Trophoblast cell (in vitro differentiated cells and primary cell): ENCODE data around the gene EPB41L4B. TPM values are rescaled to one million over a fixed set of nuclear protein-coding genes. Genes with fewer than 3 reads are reported as not detected.
"Not testable (repeated sequence)": the region's sequence is repeated elsewhere in the genome, so short reads cannot be mapped to it uniquely, and the experiment has no call there.

Experiments
- DNase-seq, 2 donors: peaks; one replicate each; pipeline ENCODE4 v3.0.0-alpha.2; 2016
- H2AFZ ChIP-seq: 2 replicates; pipeline ENCODE4 v1.6.1; 2013; ENCODE audit warnings: low read length, moderate library complexity, mild to moderate bottlenecking; ENCODE audit not compliant: insufficient read depth, poor library complexity
- H2AK5ac ChIP-seq: 2 replicates; pipeline ENCODE4 v1.6.1; 2013; ENCODE audit warnings: mild to moderate bottlenecking, low read length
- H2BK120ac ChIP-seq: 2 replicates; pipeline ENCODE4 v1.6.1; 2013; ENCODE audit warnings: low read length, mild to moderate bottlenecking, moderate library complexity; ENCODE audit not compliant: insufficient read depth, poor library complexity
- H2BK12ac ChIP-seq: 2 replicates; pipeline ENCODE4 v1.6.1; 2013; ENCODE audit warnings: mild to moderate bottlenecking, low read length, moderate library complexity
- H2BK5ac ChIP-seq: 2 replicates; pipeline ENCODE4 v1.6.1; 2013; ENCODE audit warnings: low read length, low read depth, moderate library complexity, mild to moderate bottlenecking; ENCODE audit not compliant: poor library complexity
- H3K14ac ChIP-seq: 2 replicates; pipeline ENCODE4 v1.6.1; 2013; ENCODE audit warnings: mild to moderate bottlenecking, low read length
- H3K18ac ChIP-seq: 2 replicates; pipeline ENCODE4 v1.6.1; 2013; ENCODE audit warnings: mild to moderate bottlenecking, low read length
- H3K23ac ChIP-seq: 2 replicates; pipeline ENCODE4 v1.6.1; 2013; ENCODE audit warnings: low read length
- H3K27ac ChIP-seq: 2 replicates; pipeline ENCODE4 v1.5.1; 2013; ENCODE audit warnings: low read depth, mild to moderate bottlenecking, inconsistent platforms, low read length, moderate library complexity
- H3K27me3 ChIP-seq: 2 replicates; pipeline ENCODE4 v1.6.1; 2013; ENCODE audit warnings: inconsistent platforms, mild to moderate bottlenecking, low read length, moderate library complexity; ENCODE audit not compliant: insufficient read depth
- H3K36me3 ChIP-seq, 2 experiments: 1 replicate in 1 of 2; 2 replicates in 1 of 2; pipeline ENCODE4 v1.6.1; 2013; ENCODE audit warnings: low read length in 2 of 2, mild to moderate bottlenecking in 2 of 2, moderate library complexity in 1 of 2; ENCODE audit not compliant: insufficient read depth in 2 of 2, control insufficient read depth in 1 of 2
- H3K4ac ChIP-seq: 2 replicates; pipeline ENCODE4 v1.6.1; 2013; ENCODE audit warnings: low read depth, mild to moderate bottlenecking, low read length, moderate library complexity
- H3K4me1 ChIP-seq, 2 experiments: 1 replicate in 1 of 2; 2 replicates in 1 of 2; pipeline ENCODE4 v1.6.1; 2013; ENCODE audit warnings: low read length in 2 of 2, mild to moderate bottlenecking in 2 of 2, moderate library complexity in 1 of 2; ENCODE audit not compliant: insufficient read depth in 2 of 2, control insufficient read depth in 1 of 2
- H3K4me2 ChIP-seq: 2 replicates; pipeline ENCODE4 v1.6.1; 2013; ENCODE audit warnings: inconsistent platforms, mild to moderate bottlenecking, low read length, moderate library complexity
- H3K4me3 ChIP-seq: 2 replicates; pipeline ENCODE4 v1.5.1; 2013; ENCODE audit warnings: mild to moderate bottlenecking, low read depth, low read length, inconsistent platforms
- H3K79me1 ChIP-seq: one replicate; pipeline ENCODE4 v1.6.1; 2013; ENCODE audit warnings: low read length
- H3K79me2 ChIP-seq: 2 replicates; pipeline ENCODE4 v1.6.1; 2013; ENCODE audit warnings: low read length, mild to moderate bottlenecking; ENCODE audit not compliant: control insufficient read depth, insufficient read depth, poor library complexity
- H3K9ac ChIP-seq: 2 replicates; pipeline ENCODE4 v1.6.1; 2013; ENCODE audit warnings: mild to moderate bottlenecking, low read length
- H3K9me3 ChIP-seq: 2 replicates; pipeline ENCODE4 v1.6.1; 2013; ENCODE audit warnings: low read depth, mild to moderate bottlenecking, control low read depth, inconsistent platforms, low read length; ENCODE audit not compliant: insufficient read depth
- H4K12ac ChIP-seq: 2 replicates; pipeline ENCODE4 v1.6.1; 2013; ENCODE audit warnings: low read depth, mild to moderate bottlenecking, low read length, moderate library complexity
- H4K8ac ChIP-seq: 2 replicates; pipeline ENCODE4 v1.6.1; 2013; ENCODE audit warnings: low read depth, mild to moderate bottlenecking, low read length, moderate library complexity
- H4K91ac ChIP-seq: one replicate; pipeline ENCODE4 v1.6.1; 2013; ENCODE audit warnings: low read depth, mild to moderate bottlenecking, low read length, moderate library complexity
- WGBS: extraction: QIAGEN DNeasy Blood & Tissue Kit; methylation state at CpG from one replicate; pipeline ENCODE4 v1.1.7; 2013; ENCODE audit warnings: missing lambda C conversion rate; ENCODE audit not compliant: insufficient read length, insufficient coverage; ENCODE audit errors: extremely low coverage; 5-methylcytosine and 5-hydroxymethylcytosine counted together
- polyA plus RNA-seq: library from polyadenylated mRNA; stranded (reverse); fragments of 200-250 nt; gene quantifications from 2 replicates; pipeline ENCODE4 v1.2.3, GENCODE V29; 2013

Gene EPB41L4B
- polyA plus RNA-seq = 23.7 and 24.0 TPM in 2 replicates

DNA sequence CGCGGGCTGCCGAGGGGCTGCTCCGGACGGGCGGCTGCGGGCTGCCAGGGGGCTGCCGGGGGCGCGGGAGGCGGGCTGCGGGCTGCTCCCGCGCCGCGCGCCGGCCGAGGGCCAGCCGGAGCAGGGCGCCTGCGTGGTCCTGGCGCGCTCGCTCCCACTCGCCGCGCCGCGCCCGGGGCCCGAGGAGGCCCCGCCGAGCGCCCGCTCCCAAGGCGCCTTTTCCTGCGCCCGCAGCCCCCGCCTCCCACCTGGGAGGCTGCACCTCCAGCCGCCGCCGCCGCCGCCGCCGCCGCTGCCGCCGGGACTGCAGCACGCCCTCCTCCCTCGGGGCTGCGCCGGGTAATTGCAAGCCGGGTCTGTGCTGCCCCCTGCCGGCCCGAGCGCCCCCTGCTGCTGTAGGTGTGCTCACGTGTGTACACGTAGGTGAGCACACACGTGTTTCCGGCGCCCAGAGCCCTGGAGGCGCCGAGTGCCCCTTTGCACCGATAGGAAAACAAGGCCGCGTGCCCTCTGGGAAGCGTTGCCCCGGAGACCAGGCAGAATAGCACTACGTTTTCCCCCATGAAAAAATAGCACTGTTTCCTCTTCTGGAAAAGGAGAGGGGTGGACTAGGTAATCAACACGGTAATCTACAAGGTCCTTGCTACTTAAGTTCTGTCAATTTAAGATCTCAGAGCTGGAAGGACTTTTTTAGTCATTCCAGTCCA lies at the start of gene EPB41L4B:
Gene EPB41L4B (minus strand): TSS at position 318 of the 707 bp plus-strand sequence. CDS start 613 bp downstream, outside the sequence.
- DNase-seq = peak; percentile 93 to 97
- Histone ChIP-seq H2BK12ac (peak within 1 kb of the TSS; percentile 23), H3K4ac (peak within 1 kb of the TSS; percentile 93), H3K27me3 (no peaks in the 10 kb centered on the region), H3K9me3 (no peaks in the 10 kb centered on the region), H2AFZ (peak within 1 kb of the TSS; percentile 74), H2AK5ac (no peak within 1 kb of the TSS), H3K27ac (peak within 1 kb of the TSS; percentile 45), H3K4me1 (peaks cover 7 to 19% of the 10 kb centered on the region in 2 experiments), H3K14ac (peak within 1 kb of the TSS; percentile 78), H3K4me2 (peak within 1 kb of the TSS; percentile 73), H3K23ac (no peak within 1 kb of the TSS), H3K79me1 (peaks cover 10% of the 10 kb centered on the region), H3K9ac (no peak within 1 kb of the TSS), H3K79me2 (peaks cover 12% of the 10 kb centered on the region), H3K4me3 (peak within 1 kb of the TSS; percentile 69), H3K36me3 (no peaks in the 10 kb centered on the region), H3K18ac (peak within 1 kb of the TSS; percentile 83), H4K8ac (peak within 1 kb of the TSS; percentile 79), H2BK120ac (peak within 1 kb of the TSS; percentile 26), H4K12ac (no peak within 1 kb of the TSS), H4K91ac (peak within 1 kb of the TSS; percentile 80), H2BK5ac (peak within 1 kb of the TSS; percentile 58)
- no CpG with 5 or more reads among the region's 72 CpGs for WGBS

DNA sequence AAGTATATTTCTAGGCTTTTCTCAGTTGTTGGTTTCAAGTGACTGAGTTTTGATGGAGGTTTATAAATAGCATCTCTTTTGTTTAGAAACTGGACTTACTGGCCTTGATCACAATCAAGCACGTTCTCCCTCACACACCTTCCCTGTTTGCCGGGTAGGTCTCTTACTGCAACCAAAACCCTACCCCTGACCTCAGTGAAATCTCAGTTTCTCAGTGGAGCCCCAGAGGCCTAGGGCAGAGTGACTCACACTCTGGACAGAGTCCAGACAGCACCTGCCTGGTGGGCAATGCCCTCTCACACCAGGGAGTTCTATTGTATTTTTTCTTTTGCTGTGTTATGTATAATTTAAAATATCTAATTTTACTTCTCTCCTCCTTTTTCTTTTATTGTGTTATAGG lies 48.4 kb upstream of the EPB41L4B start:
- H2BK12ac ChIP-seq = no peak overlapping the region
- H2AK5ac ChIP-seq = no peak overlapping the region
- H3K18ac ChIP-seq = no peak overlapping the region
- H3K9me3 ChIP-seq = no peaks in the 10 kb centered on the region
- no peak overlapping the region for H2AFZ ChIP-seq
- peak overlapping the region; percentile 53 for H3K27ac ChIP-seq
- peaks cover 1% of the 10 kb centered on the region for H3K79me2 ChIP-seq
- H3K23ac ChIP-seq = no peak overlapping the region
- no peak overlapping the region for H3K9ac ChIP-seq
- no peak overlapping the region for H4K12ac ChIP-seq
- H3K79me1 ChIP-seq = peaks cover 24% of the 10 kb centered on the region
- H3K14ac ChIP-seq = no peak overlapping the region
- H2BK5ac ChIP-seq = no peak overlapping the region
- H3K4ac ChIP-seq = no peak overlapping the region
- no peak overlapping the region for H4K8ac ChIP-seq
- no peak overlapping the region for H2BK120ac ChIP-seq
- peaks cover 11 to 22% of the 10 kb centered on the region in 2 experiments for H3K4me1 ChIP-seq
- no peak overlapping the region for H3K4me3 ChIP-seq
- no peak overlapping the region for H3K4me2 ChIP-seq
- H3K27me3 ChIP-seq = no peaks in the 10 kb centered on the region
- peaks cover 0 to 4% of the 10 kb centered on the region in 2 experiments for H3K36me3 ChIP-seq
- no peak overlapping the region for H4K91ac ChIP-seq
- no CpG with 5 or more reads among the region's 2 CpGs for WGBS
- DNase-seq = no peak

- WGBS = no CpG with 5 or more reads among the region's 5 CpGs
- Histone ChIP-seq H3K36me3 (peaks cover 0 to 2% of the 10 kb centered on the region in 2 experiments), H3K23ac (no peak overlapping the region), H3K4me1 (peaks cover 0 to 4% of the 10 kb centered on the region in 2 experiments), H3K18ac (no peak overlapping the region), H4K91ac (no peak overlapping the region), H3K27me3 (no peaks in the 10 kb centered on the region), H3K4me3 (no peak overlapping the region), H3K9ac (no peak overlapping the region), H4K8ac (no peak overlapping the region), H2AFZ (no peak overlapping the region), H3K4me2 (no peak overlapping the region), H3K79me2 (no peaks in the 10 kb centered on the region), H3K4ac (no peak overlapping the region), H2AK5ac (no peak overlapping the region), H4K12ac (no peak overlapping the region), H3K14ac (no peak overlapping the region), H3K79me1 (no peaks in the 10 kb centered on the region), H2BK120ac (no peak overlapping the region), H2BK5ac (no peak overlapping the region), H2BK12ac (no peak overlapping the region), H3K9me3 (no peaks in the 10 kb centered on the region), H3K27ac (no peak overlapping the region)
- DNase-seq = no peak
Observed at GRCh38 chr9:109360771-109361170, 39.9 kb upstream of the EPB41L4B start.

DNA sequence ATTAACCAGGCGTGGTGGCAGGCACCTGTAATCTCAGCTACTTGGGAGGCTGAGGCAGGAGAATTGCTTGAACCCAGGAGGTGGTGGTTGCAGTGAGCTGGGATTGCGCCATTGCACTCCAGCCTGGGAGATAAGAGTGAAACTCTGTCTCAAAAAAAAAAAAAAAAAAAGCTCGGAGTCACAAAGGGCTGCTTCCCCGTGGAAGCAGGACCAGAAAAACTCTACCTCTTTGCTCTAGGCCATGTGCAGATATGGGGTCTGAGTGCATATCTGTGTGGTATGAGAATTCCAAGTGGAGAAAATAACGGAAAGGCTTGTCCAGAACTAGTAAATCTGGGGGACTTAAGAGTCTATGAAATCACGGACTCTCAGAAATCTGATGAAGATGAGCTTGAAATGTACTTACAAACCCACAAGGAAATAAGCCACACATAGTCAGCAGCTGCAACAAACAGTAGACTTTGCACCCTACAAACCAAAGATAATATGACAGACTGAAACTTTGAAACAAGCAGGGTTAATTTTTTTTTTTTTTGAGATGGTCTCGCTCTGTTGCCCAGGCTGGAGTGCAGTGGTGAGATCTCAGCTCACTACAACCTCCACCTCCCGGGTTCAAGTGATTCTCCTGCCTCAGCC lies 38.2 kb upstream of the EPB41L4B start:
- H3K4me2 ChIP-seq, H2AK5ac ChIP-seq, H2BK5ac ChIP-seq, H3K14ac ChIP-seq, H3K9ac ChIP-seq, DNase-seq, H3K79me2 ChIP-seq, H3K4me1 ChIP-seq, H3K18ac ChIP-seq, H3K23ac ChIP-seq, H2BK120ac ChIP-seq, H3K9me3 ChIP-seq, H3K79me1 ChIP-seq, H3K4ac ChIP-seq, H3K27me3 ChIP-seq, H3K4me3 ChIP-seq, H4K12ac ChIP-seq, H2AFZ ChIP-seq, H3K36me3 ChIP-seq, H2BK12ac ChIP-seq, H4K91ac ChIP-seq, H3K27ac ChIP-seq, H4K8ac ChIP-seq: not testable (repeated sequence)
- WGBS = no CpG with 5 or more reads among the region's 8 CpGs
